HTR-8/SVneo (cell line): ENCODE results near the gene MROH9.

Experiments
- DNase-seq: peaks from one replicate; pipeline ENCODE4 v3.0.0; 2011; ENCODE audit warnings: low spot score, mixed read lengths; ENCODE audit not compliant: insufficient read length
- FAIRE-seq: peaks from 2 replicates; lab custom pipeline; 2011; peaks lifted over from hg19 to GRCh38; lab: Jason Lieb, UNC

Gene MROH9

DNA sequence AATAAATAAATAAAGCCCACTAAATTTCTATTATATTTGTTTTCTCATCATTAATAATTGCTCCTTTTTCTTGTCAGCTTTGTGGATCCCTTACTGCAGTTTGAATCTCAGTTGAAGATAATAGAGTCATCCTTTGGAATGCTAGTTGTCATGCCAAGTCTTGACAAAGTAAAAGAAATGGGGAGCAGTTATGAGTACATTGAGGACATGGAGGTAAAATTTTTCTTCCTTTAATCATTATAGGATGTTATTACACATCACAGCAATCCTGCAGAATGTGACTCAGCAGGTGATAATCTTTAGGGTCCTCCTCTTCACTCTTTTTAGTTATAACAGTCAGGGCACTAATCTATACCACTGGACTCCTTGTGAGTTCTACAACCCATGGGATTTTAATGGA lies 24.1 kb downstream of the MROH9 start:
- no peak for DNase-seq
- no peak for FAIRE-seq

- DNase-seq = no peak
- FAIRE-seq = no peak
Observed at GRCh38 chr1:170964506-170964905, 29.2 kb downstream of the MROH9 start.

- peak; percentile 13 for FAIRE-seq
Observed at GRCh38 chr1:170967042-170967910, 31.9 kb downstream of the MROH9 start.

GRCh38 chr1:170970256-170970655 lies 34.9 kb downstream of the MROH9 start:
- no peak for FAIRE-seq

More at GRCh38 chr1:170967042-170967910, 31.9 kb downstream of the MROH9 start:
- peak; percentile 14 for DNase-seq

GRCh38 chr1:170978371-170978910 lies 43.1 kb downstream of the MROH9 start:
- FAIRE-seq (no peak), DNase-seq (no peak)

More at GRCh38 chr1:170970256-170970655, 34.9 kb downstream of the MROH9 start:
- no peak for DNase-seq

GRCh38 chr1:170985406-170985805 lies 50.1 kb downstream of the MROH9 start:
- FAIRE-seq (no peak), DNase-seq (no peak)

DNA sequence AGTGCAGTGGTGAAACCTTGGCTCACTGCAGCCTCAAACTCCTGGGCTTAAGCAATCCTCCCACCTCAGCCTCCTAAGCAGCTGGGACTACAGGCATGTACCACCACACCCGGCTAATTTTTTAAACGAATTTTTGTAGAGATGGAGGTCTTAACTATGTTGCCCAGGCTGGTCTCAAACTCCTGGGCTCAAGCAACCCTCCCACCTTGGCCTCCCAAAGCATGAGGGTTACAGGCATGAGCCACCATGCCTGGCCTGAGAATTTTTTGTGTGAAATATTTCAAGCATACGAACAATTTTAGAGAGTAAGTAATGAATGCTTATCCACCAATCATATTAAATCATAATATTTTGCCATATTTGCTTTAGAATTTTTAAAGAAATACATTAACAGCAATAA lies 51.6 kb downstream of the MROH9 start:
- FAIRE-seq (no peak), DNase-seq (no peak)

GRCh38 chr1:170987424-170987823 lies 52.1 kb downstream of the MROH9 start:
- no peak for DNase-seq
- no peak for FAIRE-seq

GRCh38 chr1:170993151-170993550 lies 57.8 kb downstream of the MROH9 start:
- DNase-seq (no peak), FAIRE-seq (no peak)

DNA sequence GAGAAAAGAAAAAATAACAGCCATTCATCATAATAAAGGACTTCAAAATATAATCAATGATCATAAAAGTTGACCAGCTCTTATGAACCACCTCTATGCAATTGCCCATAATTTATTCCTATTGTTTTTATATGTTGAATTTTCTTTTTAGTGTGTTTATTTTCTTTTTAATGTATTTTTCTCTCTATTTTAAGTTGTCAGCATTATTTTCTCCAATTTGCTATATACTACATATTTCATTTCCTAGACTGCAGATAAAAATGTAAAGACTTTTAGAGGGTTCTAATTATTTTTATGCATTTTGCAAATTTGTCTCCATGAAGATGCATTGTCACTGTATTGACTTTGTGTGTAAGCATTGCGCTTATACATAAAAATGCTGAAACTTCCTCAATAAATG lies 58.4 kb downstream of the MROH9 start:
- no peak for FAIRE-seq
- DNase-seq = no peak

- DNase-seq (no peak), FAIRE-seq (no peak)
Observed at GRCh38 chr1:171014880-171015279, 79.5 kb downstream of the MROH9 start.

DNA sequence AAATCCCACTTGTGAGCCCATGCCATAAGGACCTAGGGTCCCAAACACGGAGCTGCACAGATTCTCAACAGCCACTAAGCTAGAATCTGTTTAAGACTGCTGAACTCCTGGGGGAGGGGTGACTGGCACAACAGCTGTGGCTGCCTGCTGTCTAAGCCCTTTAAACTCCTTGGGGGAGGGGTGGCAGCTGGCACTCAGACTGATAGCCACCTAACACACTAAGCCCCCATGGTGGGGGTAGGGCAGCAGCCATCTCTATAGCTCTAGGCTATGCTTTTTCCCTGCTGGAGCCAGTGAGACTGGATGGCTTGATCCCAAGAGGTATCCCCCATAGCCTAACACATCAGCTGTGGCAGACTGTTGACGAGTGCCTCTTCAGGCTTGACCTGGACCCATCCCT lies 82.1 kb downstream of the MROH9 start:
- no peak for FAIRE-seq
- no peak for DNase-seq

DNA sequence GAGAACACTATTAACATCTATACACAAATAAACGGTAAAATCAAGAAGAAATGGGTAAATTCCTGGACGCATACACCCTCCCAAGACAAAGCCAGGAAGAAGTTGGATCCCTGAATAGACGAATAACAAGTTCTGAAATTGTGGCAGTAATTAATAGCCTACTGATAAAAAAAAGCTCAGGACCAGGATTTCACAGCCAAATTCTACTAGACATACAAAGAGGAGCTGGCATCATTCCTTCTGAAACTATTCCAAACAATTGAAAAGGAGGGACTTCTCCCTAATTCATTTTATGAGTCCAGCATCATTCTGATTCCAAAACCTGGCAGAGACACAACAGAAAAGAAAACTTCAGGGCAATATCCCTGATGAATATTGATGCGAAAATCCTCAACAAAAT lies 84.6 kb downstream of the MROH9 start:
- no peak for FAIRE-seq

DNA sequence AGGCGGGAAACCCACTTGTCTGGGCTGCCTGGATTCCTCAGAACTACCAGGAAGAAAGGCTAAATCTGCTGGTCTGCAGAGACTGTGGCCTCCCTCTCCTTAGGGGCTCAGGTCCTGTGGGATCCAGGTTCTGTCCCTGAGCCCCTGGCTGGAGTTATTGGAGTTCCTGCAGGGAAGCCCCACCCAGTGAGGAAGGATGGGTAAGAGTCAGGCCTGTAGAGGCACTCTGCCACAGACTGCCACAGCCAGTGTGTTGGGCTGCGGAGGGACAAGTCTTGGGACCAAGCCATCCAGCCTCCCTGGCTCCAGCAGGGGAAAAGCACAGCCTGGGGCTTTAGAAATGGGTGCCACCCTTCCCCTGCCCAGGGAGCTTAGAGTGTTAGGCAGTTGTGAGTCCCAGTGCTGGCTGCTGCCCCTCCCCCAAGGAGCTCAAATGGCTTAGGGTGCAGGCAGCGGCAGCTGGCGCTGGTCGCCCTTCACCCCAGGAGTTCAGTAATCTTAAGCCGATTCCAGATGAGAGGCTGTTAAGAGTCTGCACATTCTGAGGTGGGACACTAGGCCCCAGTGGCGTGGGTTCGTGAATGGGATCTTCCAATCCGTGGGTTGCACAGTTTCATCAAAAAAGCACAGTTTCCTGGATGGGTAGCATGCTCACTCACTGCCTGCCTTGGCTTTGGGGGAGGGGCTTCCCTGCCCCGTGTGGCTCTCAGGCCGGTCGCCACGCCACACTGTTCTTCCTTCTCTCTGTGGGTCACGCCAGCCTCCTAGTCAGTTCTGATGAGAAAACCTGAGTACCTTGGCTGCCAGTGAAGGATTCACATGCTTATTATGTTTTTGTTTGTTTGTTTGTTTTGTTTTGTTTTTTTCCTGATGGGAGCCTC lies 97.7 kb downstream of the MROH9 start:
- no peak for FAIRE-seq

More for the DNA sequence above, 84.6 kb downstream of the MROH9 start:
- no peak for DNase-seq

GRCh38 chr1:171037626-171038025 lies 102.3 kb downstream of the MROH9 start:
- FAIRE-seq = no peak
- no peak for DNase-seq

More for the DNA sequence above, 97.7 kb downstream of the MROH9 start:
- DNase-seq = no peak

DNA sequence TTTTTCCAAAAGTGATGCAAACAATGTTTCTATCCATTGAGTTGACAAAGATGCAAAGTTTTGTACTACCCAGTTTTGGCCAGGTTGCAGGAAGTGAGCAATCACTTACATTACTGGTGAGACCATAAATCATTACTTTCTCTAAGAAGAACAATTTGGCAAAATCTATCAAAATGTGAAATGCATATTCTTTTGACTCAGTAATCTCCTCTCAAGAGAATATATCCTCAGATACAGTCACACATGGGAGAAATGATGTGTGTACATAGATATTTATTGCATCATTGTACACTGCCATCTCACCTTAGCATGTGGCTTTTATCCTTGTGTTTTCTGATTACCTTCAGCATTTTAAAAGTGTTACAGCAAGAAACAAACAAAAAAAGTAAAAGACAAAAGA lies 103.0 kb downstream of the MROH9 start:
- no peak for FAIRE-seq
- DNase-seq = no peak

DNA sequence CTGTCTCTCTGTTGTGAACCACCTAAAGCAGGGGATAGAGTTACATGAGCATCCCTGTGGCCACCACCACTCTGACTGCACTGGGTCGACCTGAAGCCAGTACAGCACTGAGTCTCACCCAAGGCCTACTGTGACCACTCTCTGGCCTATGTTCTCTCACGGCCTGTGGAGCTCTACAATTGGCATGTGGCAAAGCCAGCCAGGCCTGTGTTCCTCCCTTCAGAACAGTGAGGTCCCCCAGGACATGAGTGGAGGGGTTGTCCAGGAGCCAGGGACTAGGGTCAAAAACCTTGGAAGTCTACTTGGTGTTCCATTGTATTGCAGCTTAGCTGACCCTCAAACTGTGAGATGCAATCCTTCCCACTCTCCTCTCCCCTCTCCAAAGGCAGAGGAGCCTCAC lies 112.7 kb downstream of the MROH9 start:
- FAIRE-seq = no peak
- no peak for DNase-seq

- FAIRE-seq (no peak), DNase-seq (no peak)
Observed at GRCh38 chr1:171052977-171053376, 117.6 kb downstream of the MROH9 start.

GRCh38 chr1:171055966-171056643 lies 120.8 kb downstream of the MROH9 start:
- DNase-seq (no peak), FAIRE-seq (no peak)

DNA sequence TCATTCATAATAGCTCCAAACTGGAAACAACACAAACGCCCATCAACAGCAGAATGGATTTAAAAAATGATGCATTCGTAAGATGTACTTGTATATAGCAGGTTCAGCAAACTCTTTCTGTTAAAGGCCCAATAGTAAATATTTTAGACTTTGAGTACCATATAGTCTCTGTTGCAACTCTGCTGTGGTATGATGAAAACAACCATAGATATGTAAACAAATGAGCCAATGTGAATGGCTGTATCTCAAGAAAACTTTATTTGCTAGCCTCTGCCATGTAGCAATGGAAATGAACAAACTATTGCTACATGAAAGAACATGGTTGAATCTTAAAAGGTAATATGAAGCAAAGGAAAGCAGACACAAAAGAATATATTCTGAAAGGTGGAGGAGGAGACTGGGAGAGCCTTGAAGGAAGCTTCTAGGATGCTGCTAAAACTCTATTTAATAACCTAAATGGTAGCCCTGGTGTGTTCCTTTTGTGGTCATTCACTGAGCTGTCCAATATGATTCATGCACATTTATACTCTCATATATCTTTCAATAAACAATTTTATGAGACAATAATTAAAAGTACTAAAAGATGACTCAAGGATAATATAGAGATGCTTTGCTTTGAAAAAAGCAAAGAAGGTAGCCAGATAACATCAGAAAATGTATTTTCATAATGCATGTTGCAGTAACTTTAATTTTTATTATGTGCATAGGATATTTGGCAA lies 126.2 kb downstream of the MROH9 start:
- FAIRE-seq (no peak), DNase-seq (no peak)
